Brain pericyte (primary cell): ENCODE measurements around the gene HSDL2.
"Not testable (repeated sequence)": the region's sequence is repeated elsewhere in the genome, so short reads cannot be mapped to it uniquely, and the experiment has no call there.

ENCODE experiments used
- DNase-seq: peaks from one replicate; pipeline ENCODE4 v3.0.0-alpha.2; 2012; ENCODE audit warnings: low read depth, low spot score

Gene HSDL2

DNA sequence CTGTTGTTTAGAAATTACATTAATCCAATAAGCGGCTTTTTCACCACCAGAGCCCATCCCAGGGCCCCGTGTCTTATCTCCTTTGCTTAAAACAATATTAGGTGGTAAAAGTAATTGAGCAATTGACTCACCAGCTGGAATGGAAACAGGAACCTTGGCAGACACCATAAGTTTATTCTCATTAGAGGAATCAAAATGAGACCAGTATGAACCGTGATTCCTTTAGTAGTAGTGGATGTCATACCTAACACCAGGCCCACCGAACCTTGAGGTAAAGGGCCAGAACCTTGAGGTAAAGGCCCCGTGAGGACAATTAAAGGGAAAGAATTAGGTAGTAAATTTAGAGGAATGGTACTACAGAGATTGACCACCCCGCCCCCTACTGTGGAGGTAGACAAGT, 16.5 kb downstream of the HSDL2 start:
- DNase-seq, result no peak

DNA sequence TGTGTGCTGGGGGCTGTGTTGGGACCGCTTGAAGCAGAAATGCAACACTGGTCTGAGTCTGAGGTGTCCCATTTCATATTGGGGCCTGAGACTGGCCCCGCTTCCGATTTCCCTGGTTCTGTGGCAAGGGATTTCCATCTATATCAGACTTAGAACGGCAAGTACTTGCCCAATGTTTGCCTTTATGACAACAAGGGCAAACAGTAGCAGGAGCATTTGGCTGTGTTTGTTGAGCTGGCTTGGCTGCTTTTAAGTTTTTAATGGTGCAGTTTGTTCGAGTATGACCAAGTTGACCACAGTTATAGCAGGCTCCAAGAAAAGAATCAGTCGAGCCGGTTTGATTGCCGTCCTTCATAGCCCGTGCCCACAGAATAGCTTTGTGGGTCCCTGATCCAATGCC, 17.0 kb downstream of the HSDL2 start:
- DNase-seq, result no peak

DNA sequence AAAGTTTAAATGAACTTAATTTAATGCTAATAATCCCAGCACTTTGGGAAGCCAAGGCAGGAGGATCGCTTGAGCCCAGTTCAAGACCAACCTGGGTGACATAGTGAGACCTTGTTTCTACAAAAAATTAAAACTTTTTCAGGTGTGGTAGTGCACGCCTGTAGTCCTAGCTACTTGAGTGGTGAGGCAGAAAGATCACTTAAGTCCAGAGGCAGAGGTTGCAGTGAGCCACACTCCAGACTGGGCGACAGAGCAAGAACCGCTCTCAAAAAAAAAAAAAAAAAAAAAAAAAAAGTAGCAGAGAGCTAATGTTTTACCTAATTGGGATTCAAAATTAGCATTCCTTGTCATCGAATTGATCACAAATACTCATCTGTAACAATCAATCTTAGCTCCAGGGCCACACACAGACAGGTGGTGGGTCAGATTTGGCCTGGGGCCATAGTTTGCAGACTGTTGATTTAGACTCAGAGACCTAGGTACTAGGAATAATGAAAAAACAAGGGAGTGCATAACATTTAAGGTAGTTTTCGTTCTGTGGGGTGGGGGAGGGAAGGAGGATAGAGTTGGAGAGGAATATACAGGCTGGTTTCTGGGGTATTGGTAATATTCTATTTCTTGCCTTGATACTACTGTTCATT, 21.4 kb downstream of the HSDL2 start:
- DNase-seq, result no peak

DNA sequence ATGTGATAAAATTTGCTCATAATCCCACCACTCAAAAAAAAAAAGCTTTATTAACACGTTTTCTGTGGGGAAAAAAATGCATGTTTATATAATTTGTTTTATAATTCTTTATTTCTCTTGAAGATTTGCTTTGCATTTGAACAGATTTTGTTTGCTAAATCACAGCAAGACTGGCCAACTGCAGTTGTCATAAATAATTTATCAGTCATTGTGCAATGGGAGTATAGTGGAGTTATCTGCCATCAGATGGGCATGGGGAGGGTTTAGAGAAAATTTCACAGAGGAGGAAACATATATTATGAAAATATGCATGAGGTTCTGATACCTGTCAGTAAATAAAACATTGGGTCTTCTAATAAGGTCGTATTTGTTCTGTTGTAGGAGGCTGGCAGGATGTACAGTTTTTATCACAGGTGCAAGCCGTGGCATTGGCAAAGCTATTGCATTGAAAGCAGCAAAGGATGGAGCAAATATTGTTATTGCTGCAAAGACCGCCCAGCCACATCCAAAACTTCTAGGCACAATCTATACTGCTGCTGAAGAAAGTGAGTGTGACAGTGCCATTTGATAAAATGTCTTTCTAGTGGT, 23.8 kb downstream of the HSDL2 start:
- DNase-seq, result no peak

DNA sequence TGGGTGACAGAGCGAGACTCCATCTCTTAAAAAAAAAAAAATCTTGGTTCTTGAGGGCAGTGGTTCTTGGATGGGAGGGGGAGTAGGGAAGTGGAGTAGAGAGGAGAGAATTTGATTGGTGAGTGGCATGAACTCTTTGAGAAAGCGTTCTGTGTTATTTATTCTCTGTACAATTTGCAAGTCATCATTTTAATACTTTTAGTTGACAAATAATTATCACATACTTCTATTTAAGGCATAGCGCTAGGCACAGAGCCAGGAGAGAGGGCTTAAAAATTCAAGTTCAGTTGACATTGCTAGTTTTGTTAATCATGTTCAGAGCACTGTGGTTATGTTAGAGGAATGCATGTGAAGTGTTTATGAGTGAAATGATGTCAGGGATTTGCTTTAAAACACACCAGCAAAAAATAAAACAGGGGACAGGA, 24.6 kb downstream of the HSDL2 start:
- no peak for DNase-seq

DNA sequence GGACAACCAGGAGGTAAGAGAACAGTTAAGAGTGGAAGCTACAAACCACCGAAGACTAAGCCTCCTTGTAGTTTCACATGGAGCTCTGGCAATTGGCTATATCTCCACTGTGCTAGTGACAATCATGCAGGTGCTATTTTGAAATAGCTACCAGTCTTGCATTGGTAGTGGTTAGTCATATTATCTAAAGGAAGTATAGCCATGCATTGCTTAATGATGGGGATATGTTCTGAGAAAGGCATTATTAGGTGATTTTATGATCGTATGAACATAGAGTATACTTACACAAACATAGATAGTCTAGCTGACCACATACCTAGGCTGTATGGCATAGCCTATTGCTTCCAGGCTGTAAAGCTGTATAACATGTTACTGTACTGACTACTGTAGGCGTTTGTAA, 28.4 kb downstream of the HSDL2 start:
- no peak for DNase-seq

DNA sequence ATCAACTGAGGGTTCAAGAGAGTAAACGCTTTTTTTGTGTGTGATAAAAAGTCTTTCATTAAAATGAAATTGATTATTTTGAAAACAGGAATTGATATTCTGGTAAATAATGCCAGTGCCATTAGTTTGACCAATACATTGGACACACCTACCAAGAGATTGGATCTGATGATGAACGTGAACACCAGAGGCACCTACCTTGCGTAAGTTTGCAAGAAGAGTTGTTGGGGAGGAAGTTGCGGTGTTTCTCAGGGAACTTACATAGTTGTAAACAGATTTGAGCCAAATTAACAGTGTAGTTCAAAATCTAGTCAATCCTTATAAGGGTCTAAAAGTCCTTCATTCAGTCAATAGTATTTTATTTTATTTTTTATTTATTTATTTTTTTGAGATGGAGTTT, 28.9 kb downstream of the HSDL2 start:
- DNase-seq, result no peak

DNA sequence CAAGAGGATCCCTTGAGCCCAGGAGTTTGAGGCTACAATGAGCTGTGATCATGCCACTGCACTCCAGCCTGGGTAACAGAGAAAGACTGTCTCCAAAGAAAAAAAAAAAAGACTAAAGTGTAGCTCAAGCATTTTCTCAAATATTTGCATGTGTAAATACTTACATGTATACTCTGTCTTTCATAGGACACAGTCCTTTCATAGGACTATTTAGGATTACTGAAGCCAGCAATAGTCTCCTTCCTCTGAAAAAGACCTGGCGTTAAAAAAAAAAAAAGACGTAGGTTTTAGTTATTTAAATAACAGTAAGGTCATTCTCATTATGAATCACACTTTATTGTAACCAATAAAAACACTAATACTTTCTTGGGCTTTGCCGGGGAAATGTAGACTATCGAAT, 29.9 kb downstream of the HSDL2 start:
- no peak for DNase-seq

DNA sequence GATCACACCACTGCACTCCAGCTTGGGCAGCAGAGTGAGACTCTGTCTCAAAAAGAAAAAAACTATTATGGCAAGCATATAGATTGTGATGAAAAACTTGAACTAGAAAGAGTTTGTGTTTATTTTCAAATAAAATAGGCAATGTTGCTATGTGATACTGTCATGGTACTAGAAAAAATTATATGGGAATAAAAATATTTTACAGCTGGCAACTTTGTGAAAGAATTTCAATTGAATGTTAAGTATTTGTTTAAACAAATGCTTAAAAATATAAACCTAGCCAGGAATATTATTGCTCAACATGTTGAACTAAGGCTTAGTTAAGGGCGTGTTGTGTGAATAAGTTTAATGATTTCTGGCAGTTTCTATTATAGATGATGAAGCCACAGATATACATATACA, 31.7 kb downstream of the HSDL2 start:
- DNase-seq, result no peak

DNA sequence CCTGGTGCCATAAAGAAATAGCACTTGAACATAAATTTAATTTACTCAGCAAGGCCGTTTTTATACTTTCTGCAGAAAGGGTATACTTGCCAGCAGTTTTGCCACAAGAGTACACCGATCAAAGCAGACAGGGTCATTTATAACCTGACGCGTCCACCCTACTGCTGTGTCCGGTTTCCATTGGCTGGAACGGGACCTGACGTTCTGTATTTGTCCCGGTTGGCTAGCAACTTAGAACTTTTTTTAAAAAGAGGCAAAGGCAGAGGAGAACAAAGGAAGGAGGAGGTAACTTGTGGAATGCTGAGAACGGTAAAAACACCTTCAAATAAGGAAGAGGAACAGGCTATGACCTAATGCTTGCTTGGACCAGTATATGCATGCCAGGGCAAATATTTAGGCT, 33.8 kb downstream of the HSDL2 start:
- DNase-seq, result not testable (repeated sequence)

DNA sequence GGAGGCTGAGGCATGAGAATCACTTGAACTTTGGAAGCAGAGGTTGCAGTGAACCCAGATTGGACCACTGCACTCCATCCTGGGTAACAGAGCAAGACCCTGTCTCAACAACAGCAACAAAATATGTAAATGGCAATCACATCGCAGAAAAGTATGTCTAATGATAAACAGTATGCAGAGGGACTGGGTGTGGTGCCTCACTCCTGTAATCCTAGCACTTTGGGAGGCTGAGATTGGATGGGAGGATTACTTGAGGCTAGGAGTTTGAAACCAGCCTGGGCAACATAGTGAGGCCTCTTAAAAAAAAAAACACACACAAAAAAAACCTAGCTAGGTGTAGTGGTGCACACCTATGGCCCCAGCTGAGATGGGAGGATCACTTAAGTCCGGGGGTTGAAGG, 40.3 kb downstream of the HSDL2 start:
- no peak for DNase-seq

DNA sequence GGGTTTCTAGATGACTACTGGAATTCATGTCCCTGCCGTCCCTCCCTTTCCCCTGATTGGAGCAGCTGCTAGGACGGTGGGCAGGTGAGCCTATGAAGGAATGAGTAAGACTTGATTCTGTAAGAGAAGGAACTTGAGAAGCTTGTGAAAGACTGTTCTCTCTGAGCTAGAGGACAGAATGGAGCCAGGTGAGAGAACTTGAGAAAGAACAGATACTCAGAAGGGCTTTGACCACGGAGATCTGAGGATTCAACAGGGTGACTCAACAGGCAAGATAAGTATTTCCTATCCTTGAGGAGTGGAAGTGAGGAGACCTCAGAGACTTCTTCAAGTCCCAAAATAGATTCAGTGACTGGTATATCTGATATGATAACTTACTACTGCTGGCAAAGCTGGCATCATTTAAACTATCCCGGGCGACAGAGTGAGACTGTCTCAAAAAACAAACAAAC, 41.9 kb downstream of the HSDL2 start:
- DNase-seq, result no peak

DNA sequence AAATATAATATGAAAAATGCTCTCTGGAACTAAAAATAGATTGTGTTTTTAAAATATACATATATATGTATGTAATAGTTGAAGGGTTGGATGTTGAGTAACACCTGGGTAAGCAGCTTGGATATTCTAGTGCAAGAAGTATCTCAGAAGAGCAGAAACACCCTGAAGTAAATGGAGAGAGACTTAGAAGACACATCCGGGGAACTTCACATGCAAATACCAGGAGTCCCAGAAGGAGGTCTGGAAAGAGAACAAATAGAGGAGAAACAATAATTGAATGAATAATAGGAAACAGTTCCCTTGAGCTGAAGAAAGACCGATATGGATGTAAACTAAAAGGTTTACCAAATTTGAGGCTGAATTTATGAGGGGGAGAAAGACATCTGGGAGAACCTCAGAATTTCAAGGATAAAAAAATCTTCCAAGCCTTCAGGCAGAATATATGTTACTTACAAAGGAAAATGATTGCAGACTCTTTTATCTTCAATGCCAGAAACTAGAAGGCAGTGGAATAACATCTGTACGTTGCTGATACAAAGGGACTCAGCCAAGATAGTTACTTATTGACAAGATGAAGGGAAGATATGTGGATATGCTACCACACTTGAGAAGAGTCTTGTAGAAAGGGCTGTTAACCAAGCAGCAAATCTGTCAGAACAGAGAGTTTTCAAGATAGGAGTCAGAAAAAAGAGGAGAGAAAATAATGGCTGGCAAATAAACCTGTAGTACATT, 42.7 kb downstream of the HSDL2 start:
- no peak for DNase-seq

DNA sequence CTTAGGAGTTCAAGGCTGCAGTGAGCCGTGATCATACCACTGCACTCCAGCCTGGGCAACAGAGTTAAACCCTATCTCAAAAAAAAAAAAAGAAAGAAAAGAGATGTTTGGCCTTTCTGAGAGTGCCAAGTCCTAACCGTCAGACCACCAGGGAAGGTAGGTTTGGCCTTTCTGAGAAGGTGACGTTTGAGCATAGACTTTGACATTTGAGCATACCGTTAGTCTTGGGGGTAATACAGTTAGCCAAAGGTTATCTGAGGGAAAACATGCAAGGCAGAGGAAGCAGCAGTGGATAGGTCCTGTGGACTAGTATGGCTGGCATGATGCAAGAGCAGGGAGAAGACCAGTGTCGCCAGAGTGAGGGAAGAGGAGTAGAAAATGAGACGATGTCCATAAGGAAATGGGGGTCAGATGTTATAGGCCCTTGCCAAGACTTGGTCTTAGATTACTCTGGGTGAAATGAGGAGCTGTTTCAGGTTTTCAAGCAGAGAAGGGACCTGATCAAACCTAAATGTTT, 50.2 kb downstream of the HSDL2 start:
- DNase-seq, result no peak

DNA sequence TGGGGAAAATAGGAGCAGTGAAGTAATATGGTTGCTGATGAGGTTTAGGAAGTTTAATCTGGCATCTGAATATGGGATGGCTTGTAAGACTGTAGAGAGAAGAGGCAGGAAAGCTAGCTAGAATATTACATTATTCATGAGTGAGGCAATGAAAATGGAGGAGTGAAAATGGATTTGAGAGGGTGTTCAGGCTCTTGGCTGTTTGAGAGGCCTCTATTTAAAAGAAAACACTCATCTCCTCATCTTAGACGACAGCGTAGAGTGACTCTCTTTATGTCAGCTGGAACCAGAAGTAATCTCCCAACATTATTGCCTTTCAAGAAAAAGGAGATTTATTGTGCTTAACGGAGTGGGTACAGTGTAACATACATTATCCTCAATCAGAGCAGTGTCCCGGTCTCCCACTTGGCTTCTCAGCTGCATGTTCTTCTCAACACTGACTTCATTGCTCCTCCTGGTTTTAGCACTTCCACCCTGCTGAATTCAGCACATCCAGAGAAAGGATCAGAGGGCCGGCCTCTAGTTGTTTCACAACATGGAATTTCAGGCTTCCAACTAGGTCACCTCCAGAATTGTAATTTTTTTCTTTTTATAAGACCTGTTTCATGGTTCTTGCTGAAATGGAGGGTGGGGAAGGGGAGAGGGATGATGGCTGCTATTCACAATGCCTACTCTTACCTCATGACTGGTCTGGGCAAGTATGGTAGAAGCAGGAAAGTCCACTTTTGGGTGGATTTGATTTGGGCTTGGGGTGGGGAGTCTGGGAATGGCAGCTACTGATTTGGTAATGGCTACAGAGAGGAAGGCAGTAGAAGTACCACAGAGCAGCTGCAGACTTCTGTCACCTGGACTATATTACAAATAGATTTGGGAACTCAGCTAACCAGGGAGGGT, 53.8 kb downstream of the HSDL2 start:
- DNase-seq, result no peak

DNA sequence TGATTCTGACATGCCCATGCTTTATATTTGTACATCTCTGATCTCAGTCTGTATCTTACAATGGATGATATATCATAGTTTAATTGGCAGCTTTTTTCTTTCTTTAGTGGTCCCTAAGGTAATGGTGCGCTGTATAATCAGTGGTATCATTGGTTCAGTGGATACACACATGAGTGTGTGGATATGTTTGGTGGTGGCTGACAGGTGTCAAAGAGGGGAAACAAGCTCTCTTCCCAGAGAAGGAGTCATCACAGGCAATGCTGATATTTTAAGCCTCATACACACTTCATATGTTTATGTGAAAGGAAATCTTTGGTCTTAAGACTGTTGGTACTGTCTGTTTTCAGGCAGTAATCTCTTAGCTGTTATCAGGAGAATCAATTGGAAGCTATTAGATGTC, 54.6 kb downstream of the HSDL2 start:
- DNase-seq, result no peak

DNA sequence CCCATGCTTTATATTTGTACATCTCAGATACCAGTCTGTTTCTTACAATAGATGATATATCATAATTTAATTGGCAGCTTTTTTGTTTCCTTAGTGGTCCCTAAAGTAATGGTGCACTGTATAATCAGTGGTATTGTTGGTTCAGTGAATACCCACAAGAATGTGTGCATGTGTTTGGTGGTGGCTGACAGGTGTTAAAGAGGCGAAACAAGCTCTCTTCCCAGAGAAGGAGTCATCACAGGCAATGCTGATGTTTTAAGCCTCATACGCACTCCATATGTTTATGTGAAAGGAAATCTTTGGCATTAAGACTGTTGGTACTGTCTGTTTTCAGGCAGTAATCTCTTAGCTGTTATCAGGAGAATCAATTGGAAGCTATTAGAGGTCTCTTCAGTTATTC, 57.5 kb downstream of the HSDL2 start:
- no peak for DNase-seq

DNA sequence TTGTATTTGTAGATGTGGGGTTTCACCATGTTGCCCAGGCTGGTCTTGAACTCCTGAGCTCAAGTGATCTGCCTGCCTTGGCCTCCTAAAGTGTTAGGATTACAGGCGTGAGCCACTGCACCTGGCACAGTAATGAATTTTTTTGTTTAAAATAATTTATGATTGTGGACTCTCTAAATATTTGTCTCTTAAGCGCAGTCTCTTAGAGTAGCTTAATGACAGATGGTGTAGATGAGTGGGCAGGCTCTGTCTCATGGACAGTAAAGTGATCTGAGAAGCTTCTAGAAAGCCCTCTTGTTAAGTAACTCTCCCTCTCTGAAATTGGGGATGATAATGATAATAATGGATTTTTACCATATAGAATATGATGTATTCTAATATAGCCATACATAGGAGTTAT, 59.3 kb downstream of the HSDL2 start:
- no peak for DNase-seq

DNA sequence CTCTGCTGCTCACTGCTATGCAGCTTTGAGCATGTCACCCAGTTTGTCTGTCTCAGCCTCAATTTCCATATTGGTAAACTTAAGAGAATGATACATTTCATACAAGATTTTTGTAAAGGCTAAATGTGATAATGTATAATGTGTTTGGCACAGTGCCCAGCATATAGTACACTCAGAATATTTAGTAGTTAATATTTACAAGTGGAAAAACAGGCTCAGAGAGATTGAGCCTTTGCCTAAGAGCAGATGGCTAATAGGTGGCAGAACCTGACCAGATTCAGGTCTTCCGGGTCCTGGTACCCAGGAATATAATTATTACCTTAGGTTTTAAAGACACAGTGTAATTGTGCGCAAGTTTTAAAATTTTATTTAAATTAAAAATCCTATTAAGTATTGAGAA, 59.9 kb downstream of the HSDL2 start:
- no peak for DNase-seq

DNA sequence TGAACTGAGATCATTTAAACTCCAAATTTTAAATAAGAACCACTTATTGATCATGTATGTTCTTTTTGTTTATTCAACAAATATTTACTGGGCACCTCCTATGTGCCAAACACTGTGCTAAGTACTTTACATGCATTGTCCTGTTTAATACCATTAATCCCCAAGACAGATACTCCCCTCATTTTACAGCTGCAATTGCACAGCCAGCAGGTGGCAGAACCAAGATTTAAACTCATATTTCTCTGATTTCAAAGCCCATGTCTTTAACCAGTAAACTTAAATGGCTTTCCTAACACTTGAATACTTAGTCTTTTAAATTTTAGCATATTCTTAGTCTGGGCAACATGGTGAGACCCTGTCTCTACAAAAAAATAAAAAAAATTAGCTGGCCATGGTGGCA, 63.3 kb downstream of the HSDL2 start:
- DNase-seq, result no peak

DNA sequence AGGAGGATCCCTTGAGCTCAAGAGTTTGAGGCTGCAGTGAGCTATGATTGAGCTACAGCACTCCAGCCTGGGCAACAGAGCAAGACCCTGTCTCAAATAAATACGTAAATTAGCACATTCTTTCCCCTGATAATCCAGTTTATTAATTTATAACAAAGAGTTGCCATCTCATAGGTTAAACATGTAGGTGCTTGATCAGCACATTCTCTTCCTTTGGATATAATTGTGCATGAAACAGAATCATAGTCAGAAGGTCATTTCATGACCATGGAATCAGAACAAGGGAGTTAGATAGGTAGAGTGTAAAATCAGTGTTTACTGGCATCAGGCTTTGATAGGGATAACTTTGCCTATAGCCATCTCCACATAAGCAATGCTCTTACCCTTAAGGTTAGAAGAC, 63.7 kb downstream of the HSDL2 start:
- DNase-seq, result no peak

DNA sequence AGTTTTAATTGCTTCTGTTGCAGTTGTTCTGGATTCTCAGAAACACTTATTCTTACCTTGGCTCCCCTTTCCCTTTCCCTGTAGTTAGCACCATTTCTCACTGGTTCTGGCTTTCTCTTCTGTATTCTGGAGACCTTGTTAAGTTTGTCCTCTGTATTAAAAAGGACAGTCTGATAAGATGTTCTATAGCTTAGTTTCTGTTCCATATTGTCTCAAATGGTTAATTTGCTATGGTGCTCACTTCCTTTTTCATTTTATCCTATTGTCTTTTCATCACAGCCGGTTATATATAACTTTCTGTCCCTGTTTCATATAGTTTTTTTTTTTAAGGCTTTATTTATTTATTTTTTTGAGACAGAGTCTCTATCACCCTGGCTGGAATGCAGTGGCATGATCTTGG, 65.3 kb downstream of the HSDL2 start:
- DNase-seq, result no peak
